Skeletal muscle satellite cell (primary cell): ENCODE measurements around the gene NAV1.

ENCODE experiments used
- H3K27me3 ChIP-seq: 2 replicates; pipeline ENCODE4 v1.7.0; 2013; ENCODE audit warnings: low read length; ENCODE audit not compliant: control insufficient read depth, insufficient read depth
- H3K36me3 ChIP-seq: 2 replicates; pipeline ENCODE4 v1.7.0; 2013; ENCODE audit warnings: mild to moderate bottlenecking, control low read depth, low read length; ENCODE audit not compliant: insufficient read depth
- H3K4me1 ChIP-seq: 2 replicates; pipeline ENCODE4 v1.7.0; 2013; ENCODE audit warnings: low read length; ENCODE audit not compliant: control insufficient read depth, insufficient read depth
- H3K4me2 ChIP-seq: 2 replicates; pipeline ENCODE4 v1.7.0; 2013; ENCODE audit warnings: mild to moderate bottlenecking, low read length
- H3K4me3 ChIP-seq: 2 replicates; pipeline ENCODE4 v1.7.0; 2013; ENCODE audit warnings: low read length
- H3K9ac ChIP-seq: 2 replicates; pipeline ENCODE4 v1.7.0; 2013; ENCODE audit warnings: mild to moderate bottlenecking, low read depth, low read length, moderate library complexity
- H3K9me3 ChIP-seq: replicated peaks from 2 replicates; pipeline ENCODE4 v1.7.0; 2013; ENCODE audit warnings: mild to moderate bottlenecking, control low read depth, low read length

NAV1 gene

GRCh38 chr1:201565024-201565730 is 26.2 kb downstream of the NAV1 start:
- H3K36me3 ChIP-seq, result peaks cover 19% of the 10 kb centered on the region
- H3K27me3 ChIP-seq, result no peaks in the 10 kb centered on the region
- H3K9me3 ChIP-seq, result no peaks in the 10 kb centered on the region
- H3K4me2 ChIP-seq, result peak overlapping the region; percentile 78
- H3K9ac ChIP-seq, result peak overlapping the region; percentile 64
- peaks cover 69% of the 10 kb centered on the region for H3K4me1 ChIP-seq
- H3K4me3 ChIP-seq, result peak overlapping the region; percentile 54

GRCh38 chr1:201565771-201566528 is 27.0 kb downstream of the NAV1 start:
- Histone ChIP-seq H3K4me3 (peak overlapping the region; percentile 54), H3K36me3 (peaks cover 27% of the 10 kb centered on the region), H3K9ac (peak overlapping the region; percentile 64), H3K27me3 (no peaks in the 10 kb centered on the region), H3K4me2 (peak overlapping the region; percentile 78), H3K9me3 (no peaks in the 10 kb centered on the region), H3K4me1 (peaks cover 61% of the 10 kb centered on the region)

DNA sequence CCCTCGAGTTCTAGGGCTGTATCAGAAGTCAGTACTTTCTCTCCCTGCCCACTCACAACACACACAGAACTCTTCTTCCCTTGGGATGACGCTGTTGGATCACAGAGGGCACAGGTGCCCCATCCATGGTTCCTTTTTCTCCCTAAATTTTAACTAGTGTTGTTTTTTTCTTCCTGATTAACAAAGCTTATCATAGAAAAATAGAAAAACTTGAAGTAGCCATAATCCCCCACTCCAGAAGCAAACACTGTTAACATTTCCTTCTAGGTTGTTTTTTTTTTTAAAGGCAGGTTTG is 27.5 kb downstream of the NAV1 start:
- Histone ChIP-seq H3K27me3 (no peaks in the 10 kb centered on the region), H3K36me3 (peaks cover 27% of the 10 kb centered on the region), H3K4me2 (peak overlapping the region; percentile 78), H3K9me3 (no peaks in the 10 kb centered on the region), H3K4me3 (peak overlapping the region; percentile 20), H3K4me1 (peaks cover 56% of the 10 kb centered on the region), H3K9ac (no peak overlapping the region)

GRCh38 chr1:201566933-201567801 is 28.2 kb downstream of the NAV1 start:
- Histone ChIP-seq H3K4me1 (peaks cover 49% of the 10 kb centered on the region), H3K27me3 (no peaks in the 10 kb centered on the region), H3K9me3 (no peaks in the 10 kb centered on the region), H3K36me3 (peaks cover 27% of the 10 kb centered on the region), H3K9ac (no peak overlapping the region), H3K4me2 (peak overlapping the region; percentile 78), H3K4me3 (no peak overlapping the region)

GRCh38 chr1:201568265-201568664 is 29.3 kb downstream of the NAV1 start:
- Histone ChIP-seq H3K9ac (no peak overlapping the region), H3K27me3 (no peaks in the 10 kb centered on the region), H3K4me3 (no peak overlapping the region), H3K36me3 (peaks cover 34% of the 10 kb centered on the region), H3K4me2 (no peak overlapping the region), H3K9me3 (no peaks in the 10 kb centered on the region), H3K4me1 (peaks cover 38% of the 10 kb centered on the region)

DNA sequence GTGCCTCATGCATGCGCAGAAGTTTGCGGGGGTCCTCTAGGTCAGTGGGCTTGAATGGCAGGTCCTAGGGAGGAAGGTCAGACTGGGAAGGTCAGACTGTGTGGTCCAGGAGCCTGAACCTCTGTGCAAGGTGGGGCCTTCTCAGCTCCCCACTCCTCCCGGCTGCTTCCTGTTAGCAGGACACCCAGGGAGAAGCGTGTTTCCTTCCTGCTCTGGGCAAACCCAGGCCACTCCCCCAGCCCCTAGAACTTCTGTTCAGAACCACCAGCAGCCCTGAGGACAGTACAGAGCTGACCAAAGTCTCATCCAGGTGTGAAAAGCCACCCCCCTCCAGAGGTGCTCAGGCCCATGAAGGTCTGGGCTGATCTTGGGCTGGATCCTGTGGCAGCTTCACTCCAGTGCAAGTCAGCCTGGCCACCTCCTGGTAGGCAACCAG is 29.9 kb downstream of the NAV1 start:
- H3K36me3 ChIP-seq, result peaks cover 39% of the 10 kb centered on the region

DNA sequence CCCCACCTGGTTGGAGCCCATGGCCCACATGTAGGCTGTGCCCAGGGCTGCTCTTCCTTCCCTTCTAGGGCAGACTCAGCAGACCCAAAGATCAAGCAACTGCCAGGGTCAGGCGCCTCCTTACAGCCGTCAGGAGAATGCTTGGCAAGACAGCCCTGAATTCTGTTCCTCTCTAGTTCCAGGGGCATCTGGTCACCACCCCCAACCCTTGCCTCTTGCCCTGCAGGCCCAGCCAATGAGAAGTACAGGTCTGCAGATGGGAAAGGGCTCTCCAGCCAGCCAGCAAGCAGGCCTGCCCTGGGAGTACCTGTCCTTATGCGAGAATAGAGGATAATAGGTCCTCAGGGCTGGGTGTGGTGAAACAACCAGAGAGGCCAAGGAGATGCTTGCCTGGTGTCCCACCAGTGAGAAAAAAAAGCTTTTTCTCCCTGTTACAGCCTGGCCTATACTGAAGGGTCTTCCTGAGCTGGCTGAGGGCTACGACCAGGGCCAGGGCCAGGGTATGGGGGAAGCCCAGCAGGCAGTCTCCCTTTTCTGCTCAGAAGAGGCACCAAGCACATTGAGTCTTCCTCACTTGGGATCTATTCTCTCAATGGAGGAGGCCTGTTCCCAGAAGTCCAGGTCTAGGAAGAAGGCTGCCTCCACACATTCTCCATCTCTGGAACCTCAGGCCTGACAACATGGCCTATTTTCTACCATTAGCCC is 31.4 kb downstream of the NAV1 start:
- Histone ChIP-seq H3K4me3 (no peak overlapping the region), H3K9ac (no peak overlapping the region), H3K27me3 (no peaks in the 10 kb centered on the region), H3K9me3 (no peaks in the 10 kb centered on the region), H3K4me2 (no peak overlapping the region), H3K36me3 (peaks cover 45% of the 10 kb centered on the region), H3K4me1 (peaks cover 19% of the 10 kb centered on the region)

More for the DNA sequence above, 29.9 kb downstream of the NAV1 start:
- Histone ChIP-seq H3K27me3 (no peaks in the 10 kb centered on the region), H3K4me2 (no peak overlapping the region), H3K4me3 (no peak overlapping the region), H3K9ac (no peak overlapping the region), H3K4me1 (peaks cover 32% of the 10 kb centered on the region), H3K9me3 (no peaks in the 10 kb centered on the region)

DNA sequence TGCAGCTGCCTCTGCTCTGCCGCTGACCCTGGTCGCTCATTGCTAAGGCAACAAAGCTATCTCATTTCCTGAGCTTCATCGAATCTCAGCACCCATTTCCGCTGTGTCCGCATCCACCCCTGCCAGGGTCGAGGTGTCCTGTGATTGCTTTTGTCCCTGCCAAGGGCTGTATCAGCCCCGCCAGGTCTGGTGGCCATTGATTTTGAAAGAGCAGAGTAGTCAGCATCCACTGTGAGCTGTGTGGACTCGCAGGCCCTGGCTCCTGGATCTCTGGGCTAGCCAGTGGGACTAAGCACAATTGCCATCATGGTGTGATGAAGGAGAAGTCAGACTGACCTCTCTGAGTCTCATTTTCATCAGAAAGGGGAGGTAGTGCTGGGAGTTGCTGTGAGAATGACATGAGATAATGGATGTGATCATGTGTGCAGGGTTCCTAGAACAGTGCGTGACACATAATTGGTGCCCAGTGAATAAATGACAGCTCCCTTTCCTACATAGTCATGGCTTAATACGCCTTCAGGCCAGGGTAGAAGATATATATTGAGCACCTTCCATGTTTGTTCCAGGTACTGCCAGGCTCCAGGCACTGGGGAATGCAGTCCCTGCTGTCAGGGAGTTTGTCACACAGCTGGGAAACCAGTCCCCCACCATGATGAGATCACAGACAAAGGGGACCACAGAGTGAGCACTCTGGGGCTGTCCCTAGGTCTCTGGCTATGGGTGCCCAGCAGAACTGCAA is 32.1 kb downstream of the NAV1 start:
- no peak overlapping the region for H3K4me3 ChIP-seq
- H3K27me3 ChIP-seq, result no peaks in the 10 kb centered on the region
- no peaks in the 10 kb centered on the region for H3K9me3 ChIP-seq
- H3K9ac ChIP-seq, result no peak overlapping the region
- peaks cover 45% of the 10 kb centered on the region for H3K36me3 ChIP-seq
- no peak overlapping the region for H3K4me2 ChIP-seq
- peaks cover 11% of the 10 kb centered on the region for H3K4me1 ChIP-seq

GRCh38 chr1:201573030-201573429 is 34.1 kb downstream of the NAV1 start:
- Histone ChIP-seq H3K9ac (no peak overlapping the region), H3K36me3 (peaks cover 41% of the 10 kb centered on the region), H3K9me3 (no peaks in the 10 kb centered on the region), H3K27me3 (no peaks in the 10 kb centered on the region), H3K4me3 (no peak overlapping the region), H3K4me1 (no peaks in the 10 kb centered on the region), H3K4me2 (no peak overlapping the region)

- no peaks in the 10 kb centered on the region for H3K9me3 ChIP-seq
- H3K4me3 ChIP-seq, result no peak overlapping the region
- no peak overlapping the region for H3K4me2 ChIP-seq
- H3K9ac ChIP-seq, result no peak overlapping the region
- H3K27me3 ChIP-seq, result no peaks in the 10 kb centered on the region
- peaks cover 41% of the 10 kb centered on the region for H3K36me3 ChIP-seq
- no peaks in the 10 kb centered on the region for H3K4me1 ChIP-seq
These were observed 35.0 kb downstream of the NAV1 start for GRCh38 chr1:201573923-201574322.
